Measurements from ENCODE around the gene ZFHX3. TPM values are rescaled to one million over a fixed set of nuclear protein-coding genes. Genes with fewer than 3 reads are reported as not detected.

The ZFHX3 gene
- total and polyA plus RNA-seq, 2 of the 8 experiments (the other 6 are each of a cell fraction or from before 2014, with no cell fraction given): 0.08 to 0.99 TPM

GRCh38 chr16:73089420-73089819 lies 41.5 kb upstream of the ZFHX3 start:
- no peak overlapping the region for H3K4me2 ChIP-seq (ENCODE audit: insufficient read depth in 1 of 2, low read depth in 2 of 2, low read length in 2 of 2)
- no peak for FAIRE-seq
- POLR2A ChIA-PET (ENCODE audit: partially characterized antibody): no interaction called here

More at GRCh38 chr16:73089420-73089819, 41.5 kb upstream of the ZFHX3 start:
- no peak for DNase-seq (ENCODE audit: low read depth in 1 of 2, low spot score in 2 of 2)
- Histone ChIP-seq H2AK5ac (ENCODE audit: low read depth, low read length) (no peak overlapping the region), H4K91ac (replicated peaks; ENCODE audit: insufficient read length, low read length) (no peak overlapping the region), H2AFZ (ENCODE audit: low read length) (no peak overlapping the region), H2BK15ac (ENCODE audit: low read length) (no peak overlapping the region), H3K27ac (ENCODE audit: low read depth, low read length) (no peak overlapping the region), H3K23ac (ENCODE audit: insufficient read length) (no peak overlapping the region), H3K36me3 (ENCODE audit: control insufficient read depth in 2 of 4, insufficient read depth in 4 of 4, low read length in 3 of 4) (no peaks in the 10 kb centered on the region), H3K79me2 (ENCODE audit: control insufficient read depth in 1 of 2, insufficient read depth in 2 of 2, low read length in 2 of 2) (no peaks in the 10 kb centered on the region), H3K23me2 (ENCODE audit: low read depth, low read length) (no peaks in the 10 kb centered on the region), H3K4me1 (replicated peaks in 1 of 4; ENCODE audit: control insufficient read depth in 3 of 4, insufficient read depth in 4 of 4, low read length in 3 of 4) (no peaks in the 10 kb centered on the region), H4K5ac (ENCODE audit: insufficient read length, low read depth, low read length) (no peak overlapping the region), H2BK120ac (replicated peaks; ENCODE audit: low read depth, low read length) (no peak overlapping the region), H4K20me1 (replicated peaks in 1 of 2; ENCODE audit: control insufficient read depth in 1 of 2, insufficient read depth in 2 of 2, low read length in 2 of 2) (no peaks in the 10 kb centered on the region), H3K79me1 (ENCODE audit: low read depth, low read length) (no peaks in the 10 kb centered on the region), H3K4ac (replicated peaks; ENCODE audit: insufficient read length, low read depth, low read length) (no peak overlapping the region), H3K18ac (ENCODE audit: extremely low read depth, low read length) (no peak overlapping the region), H2BK20ac (ENCODE audit: low read length) (no peak overlapping the region), H4K8ac (ENCODE audit: extremely low read depth, insufficient read depth, low read length) (no peak overlapping the region), H3K9ac (replicated peaks in 1 of 4; ENCODE audit: extremely low read depth in 1 of 4, low read depth in 3 of 4, low read length in 3 of 4) (no peak overlapping the region), H3K27me3 (replicated peaks in 1 of 4; ENCODE audit: control insufficient read depth in 3 of 4, extremely low read depth in 1 of 4, insufficient read depth in 3 of 4, low read length in 3 of 4) (peaks cover 0 to 3% (median 0%) of the 10 kb centered on the region in 4 experiments; a peak in 1 of 7 replicates), H2BK12ac (ENCODE audit: low read depth, low read length) (no peak overlapping the region), H3K9me3 (ENCODE audit: insufficient read depth in 2 of 2, low read depth in 1 of 2, low read length in 1 of 2) (no peaks in the 10 kb centered on the region), H3K4me3 (ENCODE audit: extremely low read depth in 1 of 4, insufficient read depth in 2 of 4, low read depth in 3 of 4, low read length in 4 of 4) (no peak overlapping the region), H3K56ac (replicated peaks; ENCODE audit: insufficient read length, low read depth, low read length) (no peak overlapping the region), H3K14ac (ENCODE audit: insufficient read length) (no peak overlapping the region), H2BK5ac (ENCODE audit: low read depth, low read length) (no peak overlapping the region)
- no peak for TF ChIP-seq RXRA (IDR thresholded peaks at IDR 0.05; ENCODE audit: insufficient read depth, low read depth, low read length)
- TF ChIP-seq JUN (IDR thresholded peaks at IDR 0.05; ENCODE audit: low read depth, low read length): no peak
- no peak for TF ChIP-seq RNF2 (IDR thresholded peaks at IDR 0.05; ENCODE audit: borderline replicate concordance, low read depth, low read length, missing control alignments, poor library complexity, severe bottlenecking)
- TF ChIP-seq CREB1 (IDR thresholded peaks at IDR 0.05): no peak
- TF ChIP-seq KDM5A (IDR thresholded peaks at IDR 0.05; ENCODE audit: low read length): no peak
- no peak for TF ChIP-seq SP1 (IDR thresholded peaks at IDR 0.05; ENCODE audit: low read depth, low read length)
- no peak for TF ChIP-seq PHF8 (conservative IDR thresholded peaks at IDR 0.05; ENCODE audit: low read depth, low read length)
- TF ChIP-seq MAFK (IDR thresholded peaks at IDR 0.05; ENCODE audit: low read depth, low read length): no peak
- WGBS, 2 experiments (ENCODE audit: extremely low coverage in 1 of 2, insufficient coverage in 1 of 2, insufficient read length in 1 of 2, insufficient replicate concordance in 2 of 2, low coverage in 1 of 2, low lambda C conversion rate in 2 of 2, missing lambda C conversion rate in 1 of 2): 91% methylated on average over 3 of the region's 3 CpGs; no CpG with 5 or more reads in 1 of the 2 experiments
- CTCF ChIA-PET (ENCODE audit: partially characterized antibody): interaction anchor here (0.8 to 1.8 kb wide), 4 partner anchors 7 to 128 kb away, joined by 3 to 5 read pairs (median 4); no protein-coding TSS in a partner anchor
